Naive thymus-derived CD4-positive, alpha-beta T cell (primary cell): ENCODE measurements around the gene IGFALS. TPM values are rescaled to one million over a fixed set of nuclear protein-coding genes. Genes with fewer than 3 reads are reported as not detected.

Source experiments
- ATAC-seq: fragments of 150-1000 bp; cut with Tn5 transposase; 2 replicates; pipeline ENCODE4 v1.10.0; 2021; ENCODE audit warnings: mild to moderate bottlenecking, moderate library complexity
- CTCF ChIA-PET: fragments of 350-600 bp; sonication (Branson Sonifier 250); formaldehyde crosslinking; loops from one replicate; lab custom pipeline; 2021; ENCODE audit warnings: antibody characterized with exemption; lab: Charles Lee
- POLR2A ChIA-PET: fragments of 350-600 bp; sonication (Branson Sonifier 250); formaldehyde crosslinking; loops from one replicate; lab custom pipeline; 2021; ENCODE audit warnings: antibody characterized with exemption, inconsistent platforms; lab: Charles Lee
- DNase-seq, 9 donors: peaks; one replicate each; pipeline versions ENCODE4 v3.0.0 to v3.0.0-alpha.2; 2020 to 2022; ENCODE audit warnings: mixed read lengths in 1 of 9
- H3K27ac ChIP-seq: one replicate; pipeline ENCODE4 v1.7.0; 2013; ENCODE audit warnings: mild to moderate bottlenecking, low read depth, low read length, moderate library complexity
- H3K27me3 ChIP-seq, 2 donors: one replicate each; pipeline ENCODE4 v1.7.0; 2013; ENCODE audit warnings: low read length in 2 of 2, mild to moderate bottlenecking in 2 of 2, moderate library complexity in 2 of 2; ENCODE audit not compliant: control insufficient read depth in 2 of 2, insufficient read depth in 2 of 2
- H3K36me3 ChIP-seq, 3 experiments: 1 replicate in 2 of 3; 2 replicates in 1 of 3; pipeline ENCODE4 v1.7.0; 2013; ENCODE audit warnings: low read length in 3 of 3, mild to moderate bottlenecking in 3 of 3, moderate library complexity in 1 of 3; ENCODE audit not compliant: insufficient read depth in 3 of 3, control insufficient read depth in 2 of 3
- H3K4me1 ChIP-seq, 2 donors: one replicate each; pipeline ENCODE4 v1.7.0; 2013; ENCODE audit warnings: low read length in 2 of 2, mild to moderate bottlenecking in 2 of 2, moderate library complexity in 1 of 2; ENCODE audit not compliant: control insufficient read depth in 2 of 2, insufficient read depth in 2 of 2
- H3K4me3 ChIP-seq: 2 replicates; pipeline ENCODE4 v1.7.0; 2013; ENCODE audit warnings: mild to moderate bottlenecking, low read length
- H3K9me3 ChIP-seq, 3 experiments: 1 replicate in 2 of 3; 2 replicates in 1 of 3; pipeline ENCODE4 v1.7.0; 2013; ENCODE audit warnings: low read length in 3 of 3; ENCODE audit not compliant: control insufficient read depth in 2 of 3
- H3K27ac Mint-ChIP-seq, 9 donors: one replicate each; pipeline ENCODE4 v1.8.0; 2020 to 2022; ENCODE audit warnings: mixed read lengths in 9 of 9, mild to moderate bottlenecking in 8 of 9, moderate library complexity in 5 of 9, inconsistent platforms in 2 of 9
- H3K27me3 Mint-ChIP-seq, 5 donors: one replicate each; pipeline ENCODE4 v1.8.0; 2021 to 2022; ENCODE audit warnings: mixed read lengths in 5 of 5, mild to moderate bottlenecking in 1 of 5
- H3K36me3 Mint-ChIP-seq, 5 donors: one replicate each; pipeline ENCODE4 v1.8.0; 2020 to 2022; ENCODE audit warnings: mixed read lengths in 5 of 5, mild to moderate bottlenecking in 3 of 5, inconsistent platforms in 1 of 5
- H3K4me1 Mint-ChIP-seq, 7 donors: one replicate each; pipeline ENCODE4 v1.8.0; 2020 to 2022; ENCODE audit warnings: mixed read lengths in 7 of 7, mild to moderate bottlenecking in 3 of 7, inconsistent platforms in 1 of 7
- H3K4me3 Mint-ChIP-seq, 10 donors: one replicate each; pipeline ENCODE4 v1.8.0; 2020 to 2022; ENCODE audit warnings: mild to moderate bottlenecking in 10 of 10, mixed read lengths in 10 of 10, moderate library complexity in 6 of 10, inconsistent platforms in 2 of 10
- H3K9me3 Mint-ChIP-seq, 11 donors: one replicate each; pipeline ENCODE4 v1.8.0; 2020 to 2022; ENCODE audit warnings: mixed read lengths in 11 of 11, mild to moderate bottlenecking in 4 of 11, inconsistent platforms in 1 of 11, moderate library complexity in 1 of 11
- intact Hi-C, 2 donors: fragments of 100-400 bp; cut with micrococcal nuclease; formaldehyde crosslinking; loops; one replicate each; pipeline ENCODE4 v1.15.1; 2023
- polyA plus RNA-seq, 2 donors: library from polyadenylated mRNA; unstranded; fragments of 300-500 nt; fragmentation: Illumina TruSeq; gene quantifications; one replicate each; pipeline ENCODE4 v1.2.3, GENCODE V29; 2021
- total RNA-seq, 6 experiments: library from RNA in 5 of 6; stranded (reverse) in 5 of 6; gene quantifications; 1 replicate in 5 of 6; 2 replicates in 1 of 6; pipeline ENCODE4 v1.2.3 and lab custom pipeline; 2021 to 2026

Gene IGFALS
- total and polyA plus RNA-seq, 7 experiments from 2014 or later = 0.19 to 1.5 (median 0.74) TPM; not detected in 1

DNA sequence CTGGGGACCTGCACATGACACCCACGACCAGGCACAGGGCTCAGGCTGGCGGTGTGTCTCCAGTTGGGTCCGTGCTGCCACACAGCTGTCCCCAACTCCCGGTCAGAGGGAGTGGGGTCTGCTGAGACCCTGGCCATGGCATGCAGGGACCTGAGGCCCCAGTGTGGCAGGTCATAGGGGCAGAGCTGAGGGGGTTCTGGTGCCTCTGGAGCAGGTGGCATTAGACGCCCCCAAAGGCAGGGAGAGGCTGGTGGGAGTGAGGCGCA is 6.5 kb downstream of the IGFALS start:
- ChIA-PET POLR2A (no interaction called here), CTCF (no interaction called here)
- no peak overlapping the region for H3K27ac ChIP-seq
- peak overlapping the region in 1 of 9 donors; percentile 43 for H3K27ac Mint-ChIP-seq
- peaks cover 5 to 34% (median 12%) of the 10 kb centered on the region in 7 donors for H3K4me1 Mint-ChIP-seq
- no peaks in the 10 kb centered on the region for H3K9me3 Mint-ChIP-seq
- DNase-seq (peak in 1 of 9 donors; percentile 5), ATAC-seq (no peak)
- peaks cover 5 to 20% of the 10 kb centered on the region in 2 donors for H3K4me1 ChIP-seq
- H3K27me3 ChIP-seq = no peaks in the 10 kb centered on the region
- peaks cover 0 to 5% (median 4%) of the 10 kb centered on the region in 5 donors for H3K36me3 Mint-ChIP-seq
- peaks cover 0 to 71% (median 4%) of the 10 kb centered on the region in 3 experiments for H3K36me3 ChIP-seq
- no peak overlapping the region for H3K4me3 ChIP-seq
- peak overlapping the region in 1 of 10 donors; percentile 17 for H3K4me3 Mint-ChIP-seq
- intact Hi-C loops = loop anchor here (10.0 kb wide), 4 partner anchors 362 to 1202 kb away; partner anchors contain the start of genes TRAF7 (in 2 of the 2), UBE2I (in 1 of the 2) and UQCC4 (in 1 of the 2)
- H3K27me3 Mint-ChIP-seq = peaks cover 0 to 2% (median 0%) of the 10 kb centered on the region in 5 donors
- H3K9me3 ChIP-seq = no peaks in the 10 kb centered on the region

DNA sequence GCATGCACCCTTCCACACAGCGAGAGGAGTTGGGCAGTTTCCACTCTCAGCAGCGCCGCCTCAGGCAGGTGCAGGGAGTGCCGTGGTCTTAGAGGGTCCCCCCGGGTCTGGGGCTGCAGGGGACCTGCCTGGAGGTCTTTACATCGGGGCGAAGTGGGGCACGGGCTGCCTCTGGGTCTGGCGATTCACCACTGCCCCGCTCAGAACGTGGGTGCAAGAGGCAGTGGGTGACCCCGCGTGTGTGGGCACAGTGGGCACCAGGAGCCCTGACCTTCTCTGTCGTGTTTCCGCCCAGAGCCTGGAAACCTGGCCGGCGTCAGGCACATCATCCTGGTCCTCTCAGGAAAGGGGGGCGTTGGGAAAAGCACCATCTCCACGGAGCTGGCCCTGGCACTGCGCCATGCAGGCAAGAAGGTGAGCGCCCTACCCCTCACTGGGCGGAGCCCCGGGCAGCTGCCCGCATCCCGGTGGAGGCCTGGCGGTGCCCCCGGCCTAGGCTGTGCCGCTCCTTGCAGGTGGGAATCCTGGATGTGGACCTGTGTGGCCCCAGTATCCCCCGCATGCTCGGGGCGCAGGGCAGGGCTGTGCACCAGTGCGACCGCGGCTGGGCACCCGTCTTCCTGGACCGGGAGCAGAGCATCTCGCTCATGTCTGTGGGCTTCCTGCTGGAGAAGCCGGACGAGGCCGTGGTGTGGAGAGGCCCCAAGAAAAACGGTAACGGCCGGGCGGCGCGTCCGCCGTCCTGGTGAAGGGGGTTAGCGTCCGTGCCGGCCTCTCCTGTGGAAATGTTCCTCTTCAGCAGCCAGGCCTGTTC is 7.1 kb downstream of the IGFALS start:
- DNase-seq = peak in 1 of 9 donors; percentile 7

DNA sequence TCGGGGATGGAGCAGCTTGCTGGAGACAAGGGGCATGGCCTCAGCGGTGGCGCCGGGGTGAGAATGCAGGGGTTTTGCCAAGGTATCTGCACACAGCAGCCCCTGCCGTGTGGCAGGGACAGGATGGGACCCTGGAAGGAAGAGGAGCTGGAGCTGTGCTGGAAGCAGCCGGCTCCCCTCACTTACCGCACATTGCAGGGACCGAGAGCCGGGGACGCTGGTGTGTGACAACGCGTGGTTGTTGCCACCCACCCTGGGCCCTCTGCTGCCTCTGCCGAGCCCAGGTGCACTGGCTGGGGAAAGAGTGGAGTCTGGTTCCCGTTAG is 7.7 kb downstream of the IGFALS start:
- H3K4me1 Mint-ChIP-seq = peaks cover 5 to 45% (median 21%) of the 10 kb centered on the region in 7 donors
- Histone ChIP-seq H3K4me3 (no peak overlapping the region), H3K9me3 (no peaks in the 10 kb centered on the region), H3K27ac (no peak overlapping the region), H3K27me3 (no peaks in the 10 kb centered on the region), H3K36me3 (peaks cover 0 to 59% (median 4%) of the 10 kb centered on the region in 3 experiments), H3K4me1 (peaks cover 13 to 26% of the 10 kb centered on the region in 2 donors)
- H3K36me3 Mint-ChIP-seq = peaks cover 0 to 5% (median 4%) of the 10 kb centered on the region in 5 donors
- DNase-seq (no peak), ATAC-seq (no peak)
- intact Hi-C loops = loop anchor here (10.0 kb wide), 4 partner anchors 361 to 1201 kb away; partner anchors contain the start of genes TRAF7 (in 2 of the 2), UBE2I (in 1 of the 2) and UQCC4 (in 1 of the 2)
- POLR2A ChIA-PET = no interaction called here
- H3K9me3 Mint-ChIP-seq = no peaks in the 10 kb centered on the region
- peak overlapping the region in 1 of 10 donors; percentile 65 for H3K4me3 Mint-ChIP-seq
- CTCF ChIA-PET = no interaction called here
- H3K27me3 Mint-ChIP-seq = peaks cover 0 to 2% (median 0%) of the 10 kb centered on the region in 5 donors
- H3K27ac Mint-ChIP-seq = peak overlapping the region in 1 of 9 donors; percentile 30

More for the DNA sequence above, 7.1 kb downstream of the IGFALS start:
- H3K27me3 ChIP-seq = no peaks in the 10 kb centered on the region
- Mint-ChIP-seq H3K4me1 (peaks cover 5 to 39% (median 17%) of the 10 kb centered on the region in 7 donors), H3K27me3 (peaks cover 0 to 2% (median 0%) of the 10 kb centered on the region in 5 donors), H3K36me3 (peaks cover 0 to 5% (median 4%) of the 10 kb centered on the region in 5 donors), H3K27ac (peak overlapping the region in 2 of 9 donors; percentile 30 to 31), H3K9me3 (no peaks in the 10 kb centered on the region), H3K4me3 (peak overlapping the region in 1 of 10 donors; percentile 17)
- H3K9me3 ChIP-seq = no peaks in the 10 kb centered on the region
- intact Hi-C loops = loop anchor here (10.0 kb wide), 4 partner anchors 362 to 1202 kb away; partner anchors contain the start of genes TRAF7 (in 2 of the 2), UBE2I (in 1 of the 2) and UQCC4 (in 1 of the 2)
- H3K4me3 ChIP-seq = no peak overlapping the region
- CTCF ChIA-PET = no interaction called here
- H3K27ac ChIP-seq = no peak overlapping the region
- peaks cover 7 to 20% of the 10 kb centered on the region in 2 donors for H3K4me1 ChIP-seq
- no peak for ATAC-seq
- POLR2A ChIA-PET = no interaction called here
- peaks cover 0 to 65% (median 4%) of the 10 kb centered on the region in 3 experiments for H3K36me3 ChIP-seq

DNA sequence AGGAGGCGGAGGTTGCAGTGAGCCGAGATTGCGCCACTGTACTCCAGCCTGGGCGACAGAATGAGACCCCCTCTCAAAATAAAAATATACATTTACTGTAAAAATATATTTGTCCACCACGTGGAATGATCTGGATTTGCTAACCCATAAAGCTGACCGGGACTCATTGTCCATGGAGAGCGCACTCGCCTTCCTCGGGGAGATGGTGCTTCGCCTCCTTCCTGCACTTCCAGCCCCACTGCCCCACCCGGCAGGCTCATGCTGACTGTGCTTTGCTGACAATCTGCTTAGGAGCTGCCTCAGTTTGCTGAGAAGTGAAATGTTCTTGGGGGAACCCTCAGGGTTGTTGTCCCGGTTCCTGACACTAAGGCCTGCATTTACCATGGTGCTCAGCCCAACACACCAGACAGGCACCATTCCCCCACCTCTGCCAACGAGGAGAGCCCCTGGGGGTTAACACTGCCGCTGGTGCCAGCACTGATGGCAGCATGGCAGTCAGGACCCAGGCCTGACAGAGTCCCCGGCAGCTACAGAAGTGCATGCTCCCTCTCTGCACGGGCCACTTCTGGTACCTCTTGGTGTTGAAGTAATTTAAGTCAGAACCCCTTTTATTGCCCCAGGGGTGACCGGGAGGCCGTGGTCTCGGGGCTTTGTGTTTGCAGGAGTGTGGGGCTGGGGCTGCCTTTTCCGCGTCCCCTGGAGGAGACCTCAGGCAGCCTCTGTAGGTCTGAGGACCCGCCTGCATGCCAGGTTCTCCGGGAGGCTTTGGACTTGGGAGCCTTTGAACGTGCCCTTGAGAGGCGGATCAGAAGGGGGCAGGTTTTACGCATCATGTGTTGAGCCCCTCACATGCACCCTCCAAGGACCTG is 8.3 kb downstream of the IGFALS start:
- Mint-ChIP-seq H3K36me3 (peaks cover 0 to 5% (median 4%) of the 10 kb centered on the region in 5 donors), H3K9me3 (no peaks in the 10 kb centered on the region), H3K27ac (peak overlapping the region in 5 of 9 donors; percentile 18 to 68 (median 55)), H3K4me3 (peak overlapping the region in 9 of 10 donors; percentile 31 to 77 (median 73)), H3K27me3 (peaks cover 0 to 2% (median 0%) of the 10 kb centered on the region in 5 donors), H3K4me1 (peaks cover 5 to 45% (median 21%) of the 10 kb centered on the region in 7 donors)
- H3K36me3 ChIP-seq = peaks cover 0 to 53% (median 4%) of the 10 kb centered on the region in 3 experiments
- H3K27me3 ChIP-seq = no peaks in the 10 kb centered on the region
- no peak for ATAC-seq
- POLR2A ChIA-PET = interaction anchor here (0.6 to 1.3 kb wide), 3 partner anchors 11 to 370 kb away, joined by 3 to 5 read pairs (median 4); no protein-coding TSS in a partner anchor
- no peak for DNase-seq
- intact Hi-C loops = loop anchor here (10.0 kb wide), 4 partner anchors 360 to 1200 kb away; partner anchors contain the start of genes TRAF7 (in 2 of the 2), UBE2I (in 1 of the 2) and UQCC4 (in 1 of the 2)
- peaks cover 13 to 28% of the 10 kb centered on the region in 2 donors for H3K4me1 ChIP-seq
- CTCF ChIA-PET = no interaction called here
- no peak overlapping the region for H3K27ac ChIP-seq
- no peak overlapping the region for H3K4me3 ChIP-seq
- no peaks in the 10 kb centered on the region for H3K9me3 ChIP-seq

DNA sequence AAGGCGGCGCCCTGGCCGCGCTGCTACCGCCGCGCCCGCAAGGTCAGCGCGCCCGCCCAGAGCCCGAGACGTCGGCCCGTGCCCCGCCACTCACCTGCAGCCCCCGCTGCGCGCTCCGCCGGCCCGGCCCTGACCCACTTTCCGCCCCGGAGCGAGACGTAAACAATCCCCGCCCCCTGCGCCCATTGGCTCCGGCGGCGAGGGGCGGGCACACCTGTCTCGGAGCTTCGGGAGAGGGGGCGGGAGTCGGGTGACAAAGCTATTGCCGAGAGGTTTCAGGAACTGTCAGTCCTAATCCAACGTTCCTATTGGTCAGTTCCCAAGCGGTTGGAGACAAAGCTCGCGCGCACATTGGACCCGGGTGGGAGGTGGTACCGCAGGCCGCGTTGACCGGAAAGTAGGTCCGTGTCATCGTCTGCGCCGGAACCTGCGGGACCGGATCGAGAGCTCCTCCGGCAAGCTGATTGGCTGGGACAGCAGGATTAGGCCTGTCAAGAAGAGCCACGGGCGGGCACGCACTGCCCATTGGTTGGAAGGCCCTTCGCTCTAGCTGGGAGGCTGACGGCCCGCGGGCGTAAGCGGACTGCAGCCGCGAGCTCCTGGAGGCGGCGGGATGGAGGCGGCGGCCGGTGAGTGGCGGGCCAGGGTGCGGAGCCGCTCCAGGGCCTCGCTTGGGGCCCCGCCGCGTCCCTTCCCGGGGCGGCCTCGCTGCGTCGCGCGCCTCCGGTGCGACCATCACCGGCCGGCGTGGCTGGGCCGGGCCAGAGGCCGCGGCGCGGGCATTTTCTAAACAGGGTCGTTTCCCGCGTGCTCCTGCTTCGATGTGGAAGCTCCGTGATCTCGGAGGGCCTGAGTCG is 10.9 kb downstream of the IGFALS start, which contains the start of the genes NUBP2 and SPSB3:
Gene NUBP2, plus strand, starts transcription at position 553 of the 857 bp plus-strand sequence. Its CDS starts 61 bp downstream, at position 614.
Gene SPSB3, minus strand, starts transcription at position 164 of the 857 bp plus-strand sequence. CDS start 1,088 bp downstream, outside the sequence.
- H3K36me3 Mint-ChIP-seq = peaks cover 0 to 3% (median 0%) of the 10 kb centered on the region in 5 donors
- CTCF ChIA-PET = interaction anchor here (0.6 to 1.6 kb wide), 5 partner anchors 9 to 291 kb away, joined by 3 to 13 read pairs (median 8); partner anchors contain the start of genes EME2, MAPK8IP3, MRPS34 and NME3
- DNase-seq = peak; percentile 83 to 98 (median 97)
- peak within 1 kb of the TSS; percentile 76 for H3K27ac ChIP-seq
- no peaks in the 10 kb centered on the region for H3K9me3 ChIP-seq
- peaks cover 0 to 48% (median 22%) of the 10 kb centered on the region in 7 donors for H3K4me1 Mint-ChIP-seq
- ATAC-seq = peak; percentile 92
- peak within 1 kb of the TSS; percentile 77 to 98 (median 93) for H3K27ac Mint-ChIP-seq
- intact Hi-C loops = loop anchor here (1.0 to 10.0 kb wide), 8 partner anchors 9 to 1198 kb away; partner anchors contain the start of genes HAGH (in 2 of the 2), MRPS34 (in 2 of the 2), TRAF7 (in 2 of the 2) and UQCC4 (in 2 of the 2)
- no peaks in the 10 kb centered on the region for H3K27me3 ChIP-seq
- H3K9me3 Mint-ChIP-seq = no peaks in the 10 kb centered on the region
- peaks cover 13 to 28% of the 10 kb centered on the region in 2 donors for H3K4me1 ChIP-seq
- H3K27me3 Mint-ChIP-seq = peaks cover 0 to 2% (median 0%) of the 10 kb centered on the region in 5 donors
- H3K4me3 ChIP-seq = peak within 1 kb of the TSS; percentile 92
- peak within 1 kb of the TSS; percentile 90 to 98 (median 94) for H3K4me3 Mint-ChIP-seq
- POLR2A ChIA-PET = interaction anchor here (0.5 to 3.7 kb wide), 34 partner anchors 8 to 1146 kb away, joined by 3 to 93 read pairs (median 4); partner anchors contain the start of genes AMDHD2, ATP6V0C, EME2 and FAHD1
- peaks cover 0 to 52% (median 0%) of the 10 kb centered on the region in 3 experiments for H3K36me3 ChIP-seq
